Hepatocyte (in vitro differentiated cells): ENCODE results near the gene LMF1. TPM values are rescaled to one million over a fixed set of nuclear protein-coding genes. Genes with fewer than 3 reads are reported as not detected.

ENCODE experiments used
- DNase-seq: peaks from one replicate; pipeline ENCODE4 v3.0.0-alpha.2; 2016; ENCODE audit warnings: low spot score
- H2AFZ ChIP-seq: fragments of 200-600 bp; sonication (generic); 2 replicates; pipeline ENCODE4 v1.6.0; 2016; ENCODE audit warnings: antibody characterized with exemption, mild to moderate bottlenecking
- H3K27ac ChIP-seq: fragments of 200-600 bp; sonication (generic); 2 replicates; pipeline ENCODE4 v1.5.1; 2016; ENCODE audit warnings: mild to moderate bottlenecking
- H3K27me3 ChIP-seq: fragments of 200-600 bp; sonication (generic); 2 replicates; pipeline ENCODE4 v1.6.1; 2016
- H3K36me3 ChIP-seq: fragments of 200-600 bp; sonication (generic); replicated peaks from 2 replicates; pipeline ENCODE4 v1.5.1; 2016; ENCODE audit warnings: low read depth; ENCODE audit not compliant: insufficient read depth
- H3K4me1 ChIP-seq: fragments of 200-600 bp; sonication (generic); 2 replicates; pipeline ENCODE4 v1.5.1; 2016; ENCODE audit warnings: mild to moderate bottlenecking, moderate library complexity; ENCODE audit not compliant: insufficient read depth
- H3K4me2 ChIP-seq: fragments of 200-600 bp; sonication (generic); 2 replicates; pipeline ENCODE4 v1.6.0; 2016
- H3K4me3 ChIP-seq: fragments of 200-600 bp; sonication (generic); 2 replicates; pipeline ENCODE4 v1.5.1; 2016; ENCODE audit warnings: mild to moderate bottlenecking
- H3K79me2 ChIP-seq: fragments of 200-600 bp; sonication (generic); 2 replicates; pipeline ENCODE4 v1.6.0; 2017; ENCODE audit warnings: mild to moderate bottlenecking
- H3K9me2 ChIP-seq: fragments of 200-600 bp; sonication (generic); replicated peaks from 2 replicates; pipeline ENCODE4 v1.6.0; 2017; ENCODE audit warnings: mild to moderate bottlenecking; ENCODE audit not compliant: insufficient read depth
- H3K9me3 ChIP-seq: fragments of 200-600 bp; sonication (generic); 2 replicates; pipeline ENCODE4 v1.5.1; 2016; ENCODE audit warnings: low read depth, mild to moderate bottlenecking
- H4K20me1 ChIP-seq: fragments of 200-600 bp; sonication (generic); 2 replicates; pipeline ENCODE4 v1.6.0; 2016; ENCODE audit warnings: mild to moderate bottlenecking; ENCODE audit not compliant: insufficient read depth, poor library complexity, severe bottlenecking
- CTCF ChIP-seq: fragments of 200-600 bp; sonication (generic); IDR thresholded peaks from 2 replicates; pipeline ENCODE4 v1.5.1; 2016; ENCODE audit warnings: antibody characterized with exemption, mild to moderate bottlenecking; ENCODE audit not compliant: poor library complexity
- EZH2 ChIP-seq: fragments of 200-600 bp; sonication (generic); IDR thresholded peaks from 2 replicates; pipeline ENCODE4 v1.6.1; 2016; ENCODE audit warnings: antibody characterized with exemption, mild to moderate bottlenecking, borderline replicate concordance
- EZH2phosphoT487 ChIP-seq: fragments of 200-600 bp; sonication (generic); IDR thresholded peaks from one replicate; pipeline ENCODE4 v1.6.1; 2018; ENCODE audit warnings: antibody characterized with exemption, mild to moderate bottlenecking, low read depth, moderate library complexity; ENCODE audit not compliant: unreplicated experiment, severe bottlenecking
- WGBS: methylation state at CpG from one replicate; pipeline ENCODE4 v1.1.6; 2016; ENCODE audit warnings: low lambda C conversion rate; ENCODE audit errors: missing lambda C conversion rate; 5-methylcytosine and 5-hydroxymethylcytosine counted together
- polyA plus RNA-seq: library from polyadenylated mRNA; unstranded; fragments of >200 nt; fragmentation: Nextera tagmentation; extraction: Ambion mirVana; gene quantifications from 2 replicates; pipeline ENCODE4 v1.2.1, GENCODE V29; 2016
- total RNA-seq: library from RNA; depleted of rRNA; stranded (reverse); fragments of >200 nt; gene quantifications from 2 replicates; pipeline ENCODE4 v1.2.3, GENCODE V29; 2014

The LMF1 gene
- total and polyA plus RNA-seq, 2 experiments from 2014 or later, result 27.2 to 34.3 TPM

- Histone ChIP-seq H3K4me3 (no peak overlapping the region), H3K9me3 (no peaks in the 10 kb centered on the region), H3K79me2 (no peaks in the 10 kb centered on the region), H3K27me3 (no peaks in the 10 kb centered on the region), H3K4me2 (no peak overlapping the region), H3K36me3 (no peaks in the 10 kb centered on the region), H3K27ac (no peak overlapping the region), H3K9me2 (no peaks in the 10 kb centered on the region), H3K4me1 (no peaks in the 10 kb centered on the region), H4K20me1 (no peaks in the 10 kb centered on the region), H2AFZ (no peak overlapping the region)
- WGBS, result 96% methylated on average over 31 of the region's 31 CpGs
- DNase-seq, result no peak
- no peak for TF ChIP-seq EZH2phosphoT487
- no peak for TF ChIP-seq EZH2
- no peak for TF ChIP-seq CTCF
Measured at GRCh38 chr16:870856-871561, 99.8 kb downstream of the LMF1 start.

- Histone ChIP-seq H4K20me1 (no peaks in the 10 kb centered on the region), H3K9me2 (no peaks in the 10 kb centered on the region), H3K27ac (no peak overlapping the region), H2AFZ (no peak overlapping the region), H3K9me3 (no peaks in the 10 kb centered on the region), H3K27me3 (no peaks in the 10 kb centered on the region), H3K4me2 (no peak overlapping the region), H3K4me3 (no peak overlapping the region), H3K79me2 (no peaks in the 10 kb centered on the region), H3K4me1 (no peaks in the 10 kb centered on the region), H3K36me3 (no peaks in the 10 kb centered on the region)
- DNase-seq, result no peak
- TF ChIP-seq EZH2phosphoT487 (no peak), CTCF (no peak), EZH2 (no peak)
- 98% methylated on average over 26 of the region's 32 CpGs for WGBS
Measured at GRCh38 chr16:869823-870641, 100.8 kb downstream of the LMF1 start.

- Histone ChIP-seq H3K4me3 (no peak overlapping the region), H3K9me3 (no peaks in the 10 kb centered on the region), H3K79me2 (no peaks in the 10 kb centered on the region), H4K20me1 (no peaks in the 10 kb centered on the region), H3K27me3 (no peaks in the 10 kb centered on the region), H3K4me2 (no peak overlapping the region), H3K27ac (no peak overlapping the region), H2AFZ (no peak overlapping the region), H3K4me1 (no peaks in the 10 kb centered on the region), H3K9me2 (no peaks in the 10 kb centered on the region), H3K36me3 (no peaks in the 10 kb centered on the region)
- no peak for DNase-seq
- WGBS, result 95% methylated on average over 33 of the region's 37 CpGs
- TF ChIP-seq EZH2 (no peak), CTCF (no peak), EZH2phosphoT487 (no peak)
Measured at GRCh38 chr16:868846-869822, 101.7 kb downstream of the LMF1 start.
